Stimulated activated CD8-positive, alpha-beta memory T cell treated with anti-CD3 and anti-CD28 coated beads, Interleukin-4, amount 100 ng/mL, for 48 hours (primary cell): ENCODE results near the gene TCF7L2.

ENCODE experiments used
- DNase-seq: peaks from one replicate; pipeline ENCODE4 v3.0.0-alpha.2; 2020

The TCF7L2 gene

DNA sequence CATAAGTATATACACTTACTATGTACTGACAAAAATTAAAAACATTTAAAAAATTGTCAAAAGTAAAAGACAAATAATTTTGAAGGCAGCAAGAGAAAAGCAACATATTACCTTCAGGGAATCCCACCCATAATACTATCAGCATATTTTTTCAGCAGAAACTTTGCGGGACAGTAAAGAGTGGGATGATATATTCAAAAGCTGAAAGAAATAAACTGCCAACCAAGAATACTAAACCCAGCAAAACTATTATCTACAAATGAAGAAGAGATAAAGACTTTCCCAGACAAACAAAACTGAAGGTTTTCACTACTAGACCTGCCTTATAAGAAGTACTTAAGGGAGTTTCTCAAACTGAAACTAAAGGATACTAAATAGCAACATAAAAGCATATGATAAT lies 257.9 kb downstream of the TCF7L2 start:
- no peak for DNase-seq

DNA sequence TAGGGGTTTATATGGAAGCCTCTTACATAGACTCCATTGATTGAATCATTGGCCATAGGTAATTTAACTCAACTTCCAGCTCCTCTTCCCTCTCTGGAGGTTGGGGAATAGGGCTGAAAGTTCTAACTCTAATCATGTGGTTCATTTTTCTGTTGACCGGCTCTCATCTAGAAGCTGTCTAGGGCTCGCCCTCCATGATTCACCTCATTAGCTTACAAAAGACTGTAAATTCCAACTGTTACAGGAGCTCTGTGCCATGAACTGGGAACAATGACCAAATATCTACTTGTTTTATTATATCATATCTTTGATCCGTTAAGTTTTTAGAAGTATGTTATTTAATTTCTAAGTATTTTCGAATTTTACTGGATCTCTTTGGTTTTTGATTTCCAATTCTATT lies 263.0 kb downstream of the TCF7L2 start:
- DNase-seq: no peak

DNA sequence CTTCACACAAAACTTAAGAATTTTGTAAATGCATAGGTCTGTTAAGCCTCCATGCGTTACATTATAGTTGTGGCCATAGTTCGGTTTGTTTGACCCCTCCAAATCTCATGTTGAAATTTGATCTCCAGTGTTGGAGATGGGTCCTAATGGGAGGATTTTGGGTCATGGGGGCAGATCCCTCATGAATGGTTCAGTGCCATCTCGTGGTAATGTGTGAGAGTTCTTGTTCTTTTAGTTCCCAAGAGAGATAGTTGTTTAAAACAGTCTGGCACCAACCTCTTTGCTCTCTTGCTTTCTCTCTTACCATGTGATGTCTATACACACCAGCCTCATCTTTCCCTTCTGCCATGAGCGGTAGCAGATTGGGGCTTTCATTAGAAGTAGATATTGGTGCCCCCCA lies 264.3 kb downstream of the TCF7L2 start:
- no peak for DNase-seq

DNA sequence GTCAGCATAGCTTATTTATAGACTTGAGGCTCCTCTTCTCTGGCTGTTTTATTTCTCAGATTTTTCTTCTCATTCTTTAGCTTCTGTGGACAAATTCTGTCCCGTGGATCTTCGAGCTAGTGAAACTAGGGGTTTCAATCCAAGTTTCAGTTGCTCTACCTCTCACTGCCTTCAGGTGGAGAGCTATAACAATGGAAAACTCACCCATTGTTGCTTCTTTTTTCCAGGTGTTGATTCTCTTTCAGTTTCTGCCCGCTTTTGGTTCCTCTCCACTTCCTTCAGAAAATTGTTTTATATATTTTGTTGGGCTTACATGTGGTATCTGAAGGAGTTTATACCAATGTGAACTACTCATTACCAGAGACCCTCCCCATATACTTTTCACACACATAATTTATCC lies 266.1 kb downstream of the TCF7L2 start:
- DNase-seq: no peak
